Fibroblast of upper back skin (primary cell): ENCODE results near the gene TMEM135.

Experiments used
- DNase-seq: peaks from one replicate; pipeline ENCODE4 v3.0.0-alpha.2; 2013

The TMEM135 gene

DNA sequence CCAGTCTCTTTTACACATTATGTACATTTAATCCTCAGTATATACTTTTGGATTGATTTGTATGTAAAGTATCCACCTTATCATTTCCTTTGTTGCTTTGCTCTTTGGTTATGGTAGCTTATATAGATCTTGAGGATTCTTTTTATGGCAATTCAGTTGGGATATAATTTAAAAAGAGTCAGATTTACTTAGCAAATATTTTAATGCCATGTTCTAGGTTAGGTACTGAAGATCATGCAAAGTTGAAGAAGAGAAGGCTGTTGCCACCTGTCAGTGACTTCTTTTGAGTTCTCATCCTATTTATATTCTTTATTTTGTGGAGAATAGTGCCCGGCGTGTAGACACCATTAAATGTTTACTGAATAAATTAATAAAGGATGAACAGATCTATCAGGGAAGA, 279.7 kb downstream of the TMEM135 start:
- DNase-seq = no peak

DNA sequence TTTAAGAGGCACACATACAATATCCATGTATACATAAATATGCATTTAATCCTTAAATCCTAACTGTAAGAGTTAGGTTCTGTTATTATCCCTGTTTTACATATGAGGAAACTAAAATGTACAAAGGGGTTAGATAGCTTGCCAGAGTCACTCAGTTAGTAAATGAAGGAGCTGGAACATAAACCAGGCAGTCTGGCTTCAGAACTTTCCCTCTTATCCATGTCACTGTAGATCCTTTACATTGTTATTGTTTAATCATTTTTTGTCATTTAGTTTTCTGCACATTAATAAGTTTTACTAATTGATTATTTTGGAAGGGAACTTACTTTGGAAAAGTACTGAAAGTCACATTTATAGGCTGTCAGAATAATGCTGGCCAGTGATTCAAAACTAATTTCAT, 282.4 kb downstream of the TMEM135 start:
- DNase-seq = no peak

DNA sequence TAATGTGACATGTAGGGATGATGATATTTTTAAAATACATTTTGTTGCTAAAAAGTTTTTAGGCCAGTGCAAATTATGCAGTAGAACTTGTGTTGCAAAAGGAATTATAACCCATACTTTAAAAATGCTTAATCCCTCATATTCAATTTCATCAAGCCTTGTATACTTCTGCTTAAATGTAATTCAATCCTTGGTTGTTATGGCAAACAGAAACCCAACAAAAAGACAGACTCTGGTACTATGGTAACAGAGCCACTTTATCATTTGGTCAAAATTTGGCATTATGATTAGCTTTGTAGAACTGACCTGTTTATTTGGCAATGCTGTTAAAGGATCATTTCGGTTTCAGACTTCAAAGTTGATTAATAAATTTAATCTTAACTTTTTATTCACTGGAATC, 284.8 kb downstream of the TMEM135 start:
- no peak for DNase-seq

DNA sequence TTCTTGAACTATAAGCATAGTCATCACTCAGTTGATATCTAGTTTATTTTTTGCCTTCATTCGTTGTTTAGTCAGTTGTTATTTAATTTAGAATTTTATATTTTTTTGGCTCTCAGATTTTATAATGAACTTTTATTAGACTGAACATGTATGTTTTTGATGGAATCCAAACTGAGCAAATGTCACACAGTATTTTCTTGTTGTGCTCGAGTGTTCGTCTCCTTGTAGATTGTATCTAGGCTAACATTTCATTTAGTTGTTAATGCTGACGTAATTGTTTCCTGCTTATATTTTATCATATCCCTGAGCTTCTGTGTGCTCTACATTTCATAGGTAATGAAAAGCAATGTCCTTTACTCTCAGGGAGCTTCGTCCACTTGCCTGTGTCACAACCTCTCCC, 286.2 kb downstream of the TMEM135 start:
- no peak for DNase-seq

DNA sequence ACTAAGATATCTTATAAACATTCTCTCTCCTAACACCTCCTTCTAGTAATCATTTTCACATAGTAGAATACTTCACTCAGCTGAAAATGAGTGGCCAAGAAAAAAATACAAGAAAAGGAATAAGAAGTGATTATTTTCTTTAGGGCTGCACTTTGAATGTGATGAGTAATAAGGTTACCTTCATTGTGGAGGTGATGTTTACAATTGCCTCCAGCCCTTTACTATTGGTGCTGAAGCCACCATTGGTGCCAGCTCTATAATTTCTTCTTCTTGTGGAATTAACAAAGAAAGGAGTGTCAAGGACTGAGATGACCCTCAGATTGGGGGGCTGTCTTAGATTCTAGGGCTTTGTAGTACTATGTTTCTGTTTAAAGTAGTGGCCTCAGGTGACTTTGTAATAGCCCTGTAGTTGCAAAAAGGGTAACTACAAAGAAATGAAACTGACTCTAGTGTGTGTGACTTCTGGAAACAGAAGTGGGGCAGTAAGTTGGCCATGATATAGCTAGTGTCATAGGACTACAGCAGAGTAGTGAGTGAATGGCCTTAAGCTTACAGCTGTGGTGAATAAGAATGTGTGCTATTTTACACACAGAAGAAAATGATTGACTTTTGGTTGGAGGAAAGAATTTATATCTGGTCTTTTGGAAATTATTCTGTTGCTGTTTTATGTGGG, 287.2 kb downstream of the TMEM135 start:
- DNase-seq = peak; percentile 13

DNA sequence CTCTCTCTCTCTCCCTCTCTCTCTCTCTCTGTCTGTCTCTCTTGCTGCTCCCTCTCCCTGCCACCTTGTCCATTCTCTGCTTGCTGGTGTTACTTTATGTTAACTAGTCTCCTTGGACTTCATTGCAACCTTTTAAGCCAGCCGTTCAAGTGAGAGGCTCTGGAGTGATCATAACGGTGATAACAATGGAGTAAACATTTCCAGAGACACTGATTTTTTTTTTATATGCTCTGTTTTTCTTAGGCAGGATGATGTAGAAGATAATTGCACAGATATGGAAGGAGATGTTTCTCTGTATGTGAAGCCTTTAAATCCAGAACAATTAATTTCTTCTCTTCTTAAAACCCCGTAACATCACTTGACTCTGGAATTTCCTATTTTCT, 287.7 kb downstream of the TMEM135 start:
- DNase-seq = no peak

DNA sequence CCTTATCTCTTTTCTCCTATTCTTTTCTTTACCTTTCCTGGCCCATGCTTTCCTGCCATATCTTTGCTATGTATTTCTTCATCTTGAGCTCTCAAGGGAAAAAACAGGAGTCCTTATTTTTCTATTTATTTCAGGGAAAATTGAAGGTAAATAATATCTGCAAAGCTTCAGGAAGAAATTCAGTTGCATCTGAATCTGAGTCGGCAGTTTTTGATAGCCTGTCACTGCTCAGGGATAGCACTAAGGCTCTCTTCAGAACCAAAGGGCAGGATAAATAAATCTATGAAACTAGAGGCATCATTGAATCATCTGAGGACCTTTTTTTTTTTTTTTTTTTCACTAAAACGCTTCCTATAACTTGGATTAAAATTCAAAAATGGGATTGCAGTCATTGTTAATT, 288.9 kb downstream of the TMEM135 start:
- no peak for DNase-seq

DNA sequence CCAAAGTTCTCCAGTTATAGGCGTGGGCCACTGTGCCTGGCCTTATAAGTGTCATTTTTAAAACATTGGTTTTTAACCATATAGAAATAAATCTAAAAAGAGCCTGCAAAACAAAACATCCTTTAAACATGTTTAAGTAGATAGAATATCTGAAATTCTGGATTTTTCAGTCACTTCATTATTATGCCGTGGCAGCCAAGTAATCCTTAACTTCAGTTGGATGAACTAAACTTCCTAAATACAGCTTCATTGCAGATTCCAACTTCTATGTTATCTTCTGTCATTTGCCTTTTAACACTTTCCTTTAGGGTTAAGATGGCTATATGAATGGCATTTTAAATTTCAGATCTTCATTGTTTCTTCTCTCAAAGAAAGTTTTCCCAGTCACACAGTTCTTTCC, 291.4 kb downstream of the TMEM135 start:
- DNase-seq = no peak

DNA sequence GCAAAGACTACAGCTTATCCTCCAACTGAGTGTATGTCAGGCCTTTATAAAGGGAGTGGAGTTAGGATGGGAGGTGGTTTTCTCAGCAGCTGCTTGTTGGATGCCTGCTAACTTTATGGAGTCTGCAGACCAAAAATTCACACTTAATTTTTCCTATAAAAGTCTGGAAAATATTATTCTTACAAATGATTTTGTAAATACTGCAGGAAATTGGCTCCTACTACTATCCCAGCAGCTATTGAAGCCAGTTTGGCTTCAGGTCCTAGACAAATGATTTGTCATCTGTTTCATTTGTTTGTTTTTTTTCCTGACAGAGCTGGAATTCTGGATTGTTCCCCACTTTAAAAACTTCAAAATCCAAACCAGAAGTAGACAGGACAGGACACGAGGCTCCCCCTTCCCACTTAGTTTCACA, 292.5 kb downstream of the TMEM135 start:
- no peak for DNase-seq

DNA sequence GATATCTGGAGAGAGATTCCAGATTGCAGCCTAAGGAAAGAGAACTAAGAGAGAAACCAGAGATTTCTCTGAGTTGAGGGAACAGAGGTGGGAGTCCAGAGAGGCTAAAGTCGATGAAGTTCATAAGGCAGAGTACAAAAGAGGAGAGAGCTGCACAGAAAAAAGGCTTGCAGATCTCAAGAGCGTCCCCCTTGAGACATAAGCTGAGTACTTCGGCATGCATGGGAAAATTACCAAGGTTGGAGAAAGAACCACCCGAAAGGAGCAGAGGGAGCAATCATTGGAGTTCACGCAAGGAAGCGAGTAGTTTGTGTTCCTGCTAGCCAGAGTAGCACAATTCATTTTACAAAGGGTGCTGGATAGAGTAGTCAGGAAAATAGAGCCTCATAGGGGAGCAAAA, 293.5 kb downstream of the TMEM135 start:
- DNase-seq = no peak

DNA sequence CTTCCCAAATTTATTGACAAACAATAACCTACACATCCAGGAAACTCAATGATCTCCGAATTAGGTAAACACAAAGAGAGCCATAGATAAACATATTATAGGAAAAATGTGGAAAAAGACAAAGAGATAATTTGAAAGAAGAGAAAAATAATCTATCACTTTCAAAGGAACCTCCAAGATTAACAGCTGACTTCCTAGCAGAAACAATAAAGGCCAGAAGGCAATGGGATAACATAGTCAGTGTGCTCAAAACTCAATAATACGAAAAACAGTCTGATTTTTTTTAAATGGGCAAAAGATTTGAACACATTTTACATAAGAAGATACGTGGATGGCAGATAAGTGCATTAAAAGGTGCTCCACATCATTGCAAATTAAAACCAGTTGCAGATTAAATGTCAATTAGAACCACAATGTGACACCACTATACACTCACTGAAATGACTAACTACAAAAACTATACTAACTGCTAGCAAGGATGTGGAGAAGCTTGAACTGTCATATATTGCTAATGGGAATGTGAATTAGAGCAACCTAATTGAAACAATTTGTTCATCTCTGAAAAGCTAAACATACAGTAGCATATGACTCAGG, 300.4 kb downstream of the TMEM135 start:
- DNase-seq = no peak

DNA sequence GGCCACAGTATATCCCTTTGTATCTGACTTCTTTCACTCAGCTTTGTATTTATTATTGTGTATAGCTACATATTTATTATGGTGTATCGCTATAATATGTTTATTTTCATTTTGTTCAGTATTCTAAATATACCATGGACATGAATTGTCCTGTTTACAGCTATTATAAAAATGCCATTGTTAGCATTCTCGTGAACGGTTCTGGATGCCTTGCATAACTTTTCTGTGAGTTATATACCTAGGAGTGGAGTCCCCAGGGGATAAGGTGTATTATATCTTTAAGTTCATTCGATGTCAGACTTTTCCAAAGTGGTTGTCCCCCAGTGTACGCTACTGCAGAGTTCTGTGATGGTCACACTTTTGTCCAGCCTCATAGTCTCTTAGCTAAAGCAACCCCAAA, 301.7 kb downstream of the TMEM135 start:
- no peak for DNase-seq

DNA sequence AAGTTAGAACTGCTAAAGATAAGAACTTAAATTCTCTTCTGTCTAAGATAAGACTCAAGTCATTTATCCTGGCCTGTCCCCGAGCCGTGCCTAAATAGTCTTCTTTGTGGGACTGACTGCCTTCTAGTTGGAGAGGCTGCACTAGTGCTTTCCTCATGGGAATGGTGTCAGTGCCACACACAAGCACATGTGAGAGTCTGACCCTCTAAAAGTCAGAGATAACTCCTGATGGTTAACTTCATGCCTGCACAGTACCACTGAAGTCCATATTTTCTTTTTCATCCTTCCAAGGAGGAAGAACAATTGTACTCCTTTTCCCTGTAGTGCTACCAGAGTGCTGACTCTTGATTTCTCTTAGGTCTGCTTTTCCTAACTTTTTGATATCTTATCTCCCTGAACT, 309.7 kb downstream of the TMEM135 start:
- no peak for DNase-seq

DNA sequence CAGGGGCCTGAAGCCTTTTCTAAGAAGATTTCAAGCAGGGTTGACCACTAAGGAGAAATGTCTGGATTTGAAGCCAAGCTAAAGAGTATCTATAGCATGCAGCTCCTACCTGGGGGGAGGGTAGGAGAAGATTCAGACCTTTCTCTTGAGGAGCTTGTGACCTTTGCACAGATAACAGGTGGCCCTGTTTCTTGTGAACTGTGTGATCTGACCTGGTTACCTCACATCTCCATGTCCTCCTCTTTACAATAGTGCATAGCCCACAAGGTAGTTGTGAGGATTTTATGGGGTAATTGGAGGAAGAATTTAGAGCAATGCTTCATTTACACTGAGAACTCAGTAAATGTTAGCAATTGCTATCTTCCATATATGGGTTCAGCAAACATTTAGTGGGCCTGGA, 310.1 kb downstream of the TMEM135 start:
- no peak for DNase-seq

DNA sequence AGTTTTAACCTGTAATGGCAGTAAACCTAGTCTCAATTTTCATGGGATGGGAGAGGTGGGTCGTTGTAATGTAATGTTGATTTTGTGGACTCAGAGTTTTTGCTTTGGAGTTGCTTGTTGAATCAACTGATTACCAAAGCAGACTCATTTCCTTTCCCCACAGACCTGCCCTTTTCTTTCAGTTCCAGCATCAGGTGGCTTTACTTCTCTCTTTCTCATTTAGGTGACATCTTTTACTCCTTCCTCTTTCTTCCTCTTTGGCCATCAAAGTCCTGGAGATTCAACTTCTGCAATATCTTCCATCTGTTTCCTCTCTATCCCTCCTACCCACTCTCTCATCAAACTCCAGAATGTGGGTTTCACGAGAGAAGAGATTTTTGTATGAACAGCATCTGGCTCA, 313.9 kb downstream of the TMEM135 start:
- no peak for DNase-seq

DNA sequence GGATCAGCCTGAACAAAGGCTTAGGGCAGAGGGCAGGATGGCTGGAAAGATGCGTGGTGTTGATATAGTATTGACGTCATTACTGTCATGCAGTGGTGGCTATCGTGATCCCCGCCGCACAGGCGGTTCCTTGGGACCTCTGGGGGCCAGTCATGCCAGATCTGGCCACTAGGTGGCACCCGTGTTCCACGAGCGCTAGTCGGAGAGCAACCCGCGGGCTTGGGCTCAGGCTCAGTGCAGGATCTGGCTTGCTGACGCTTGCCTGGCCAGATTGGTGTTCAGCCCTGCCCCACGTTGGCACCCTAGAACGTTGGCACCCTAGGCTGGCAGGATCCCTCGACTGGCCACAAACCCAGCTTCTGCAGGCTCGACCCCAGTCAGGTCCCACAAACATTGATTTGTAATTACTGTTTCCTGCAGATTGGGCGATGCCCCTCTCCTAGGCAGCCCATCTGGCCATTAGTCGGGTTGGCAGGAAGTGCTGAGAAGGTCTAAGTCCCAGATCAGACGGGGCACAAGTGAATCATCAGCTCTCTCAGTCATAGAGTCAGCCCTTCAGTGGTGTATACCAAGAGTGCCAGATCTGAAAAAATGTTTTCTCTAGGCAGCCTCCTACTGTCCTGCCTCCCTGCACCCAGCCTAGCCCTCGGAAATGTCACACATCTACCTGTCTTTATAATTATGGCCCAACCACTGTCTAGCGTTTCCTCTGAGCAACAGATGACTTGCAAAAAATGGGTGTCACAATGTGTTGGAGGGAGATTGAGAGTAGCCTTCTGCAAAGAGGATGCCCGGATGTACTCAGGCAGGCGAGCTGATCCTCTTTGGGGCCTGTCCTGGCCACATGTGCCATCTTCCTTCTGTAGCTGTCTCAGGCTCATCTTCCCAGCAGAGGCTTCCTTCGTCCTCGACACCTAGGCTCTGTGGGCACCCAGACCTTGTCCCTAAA, 315.3 kb downstream of the TMEM135 start:
- DNase-seq = peak; percentile 67

DNA sequence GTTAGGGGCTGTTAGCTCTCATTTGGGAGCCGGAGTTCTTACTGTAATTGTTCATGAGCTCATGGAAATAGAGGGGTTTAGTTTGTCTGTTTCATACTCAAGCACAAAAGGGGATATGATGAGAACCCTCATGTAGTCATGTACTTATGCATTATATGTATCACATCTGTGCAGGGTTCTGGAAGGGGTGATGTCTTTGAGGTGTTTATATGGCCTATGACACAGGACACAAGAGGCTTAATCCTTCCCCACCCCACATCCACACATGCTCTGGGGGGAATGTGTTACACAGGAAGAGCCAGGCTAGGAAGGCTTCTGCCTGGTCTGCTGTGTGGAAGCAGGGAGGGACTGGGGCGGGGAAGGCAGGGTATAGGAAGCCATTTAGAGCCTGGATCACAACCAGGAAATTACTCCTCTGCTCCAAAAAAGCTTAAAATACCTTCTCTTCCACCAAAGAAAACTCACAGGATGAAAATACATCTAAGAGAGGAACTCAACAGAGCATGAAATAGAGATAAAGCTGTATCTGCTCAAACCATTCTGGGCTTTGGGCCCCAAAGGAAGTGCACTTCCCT, 316.1 kb downstream of the TMEM135 start:
- no peak for DNase-seq

DNA sequence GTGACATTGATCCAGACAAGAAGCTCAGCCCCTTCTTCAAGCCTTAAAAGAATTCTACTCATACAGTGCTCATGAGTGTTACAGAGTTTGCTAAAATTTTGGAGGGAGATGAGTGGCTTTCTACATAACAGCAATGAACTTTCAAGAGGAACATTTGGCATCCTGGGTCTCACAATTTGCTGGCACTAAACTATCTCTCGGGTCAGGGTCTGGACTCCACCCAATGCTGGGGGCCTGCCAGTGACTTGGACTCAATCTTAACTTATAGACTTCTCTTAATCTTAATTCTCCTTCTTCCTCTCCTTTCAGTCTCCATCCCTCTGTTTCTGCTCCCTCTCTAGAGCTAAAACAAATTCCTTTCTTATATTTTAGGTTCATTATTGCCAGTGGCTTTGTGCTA, 317.9 kb downstream of the TMEM135 start:
- DNase-seq = no peak

DNA sequence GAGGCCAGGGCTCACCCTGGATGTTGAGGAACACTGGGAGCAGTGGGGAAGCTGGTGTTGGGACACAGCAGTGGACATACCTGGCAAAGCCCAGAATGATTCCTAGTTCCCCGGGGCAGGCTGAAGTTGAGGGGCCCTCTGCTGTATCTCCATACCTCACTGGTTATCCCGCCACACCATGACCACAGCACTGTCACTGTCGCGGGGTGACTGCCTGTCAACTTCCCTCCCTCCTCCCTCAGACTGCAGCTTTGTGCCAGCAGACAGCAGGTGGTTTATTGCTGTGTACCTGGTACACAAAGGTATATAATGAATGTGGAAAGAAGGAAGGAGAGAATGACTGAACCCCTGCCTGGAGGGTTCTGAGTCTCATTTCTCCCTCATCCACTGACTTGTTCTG, 318.7 kb downstream of the TMEM135 start:
- no peak for DNase-seq

DNA sequence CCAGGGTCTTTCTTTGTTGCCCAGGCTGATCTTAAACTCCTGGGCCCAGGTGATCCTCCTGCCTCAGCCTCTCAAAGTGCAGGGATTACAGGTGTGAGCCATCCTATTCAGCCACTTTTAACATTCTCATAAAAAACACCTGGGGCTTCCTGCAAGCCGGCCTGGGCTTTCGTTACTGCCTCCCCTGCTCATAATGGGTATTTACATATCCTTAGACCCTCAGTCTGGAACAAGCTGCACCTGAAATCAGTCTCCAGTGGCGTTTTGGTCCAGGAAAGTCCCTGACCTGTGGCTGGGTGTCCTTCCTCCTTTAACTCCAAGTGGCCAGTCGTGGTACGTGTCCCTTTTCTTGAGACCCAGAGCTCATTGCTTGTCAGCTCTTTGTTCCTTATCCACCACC, 320.7 kb downstream of the TMEM135 start:
- no peak for DNase-seq

DNA sequence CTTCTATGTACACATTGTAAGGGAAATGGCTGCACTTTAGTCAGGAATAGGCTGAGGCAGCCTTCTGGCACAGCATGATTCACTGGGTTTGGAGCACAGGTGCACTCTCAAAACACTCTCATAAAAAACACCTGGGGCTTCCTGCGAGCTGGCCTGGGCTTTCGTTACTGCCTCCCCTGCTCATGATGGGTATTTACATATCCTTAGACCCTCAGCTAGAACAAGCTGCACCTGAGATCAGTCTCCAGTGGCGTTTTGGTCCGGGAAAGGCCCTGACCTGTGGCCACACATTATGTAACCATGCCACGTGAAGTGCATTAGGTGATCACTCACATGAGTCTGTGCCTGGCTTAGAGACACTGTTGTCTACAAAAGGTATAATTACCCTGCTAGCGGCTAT, 321.7 kb downstream of the TMEM135 start:
- DNase-seq = no peak

DNA sequence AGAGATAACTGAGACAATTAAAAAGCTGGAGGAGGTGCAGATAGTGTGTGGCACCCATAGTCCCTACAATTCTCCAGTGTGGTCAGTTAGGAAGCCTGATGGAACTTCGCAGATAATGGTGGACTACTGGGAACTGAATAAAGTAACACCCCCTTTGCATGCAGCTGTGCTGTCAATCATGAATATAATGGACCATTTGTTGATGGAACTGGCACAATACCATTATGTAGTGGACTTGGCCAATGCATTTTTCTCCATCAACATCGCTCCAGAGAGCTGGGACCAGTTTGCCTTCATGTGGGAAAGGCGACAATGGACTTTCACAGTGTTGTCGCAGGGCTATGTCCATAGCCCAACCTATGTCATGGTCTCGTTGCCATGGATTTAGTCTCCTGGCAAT, 324.2 kb downstream of the TMEM135 start:
- DNase-seq = no peak

DNA sequence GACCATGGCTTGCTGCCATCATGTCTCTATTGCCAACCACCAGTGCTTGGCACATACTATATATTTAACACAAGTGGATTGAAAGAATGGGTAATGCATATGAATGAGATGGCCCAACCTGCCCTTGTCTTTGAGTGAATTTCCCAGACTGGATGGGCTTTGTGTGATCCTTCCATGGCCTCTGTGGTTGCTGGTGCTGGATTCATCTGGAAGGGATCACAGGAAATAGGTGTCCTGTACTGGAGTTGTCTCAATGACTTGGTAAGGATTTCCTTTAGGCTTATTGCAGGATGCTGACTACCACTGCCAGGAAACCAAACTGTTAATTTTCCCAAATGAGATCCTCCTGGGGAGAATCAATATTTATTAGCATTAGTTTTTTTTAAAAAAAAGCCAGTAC, 328.6 kb downstream of the TMEM135 start:
- no peak for DNase-seq
